GM12878 (cell line): Measurements from ENCODE around the gene SP1. TPM values are rescaled to one million over a fixed set of nuclear protein-coding genes. Genes with fewer than 3 reads are reported as not detected.

Source experiments
- BRCA1 ChIP-seq: IDR thresholded peaks from 2 replicates; pipeline ENCODE4 v1.6.1; 2011; ENCODE audit warnings: low read depth, low read length, improper control_type of control experiment
- CHD2 ChIP-seq: IDR thresholded peaks from 2 replicates; pipeline ENCODE4 v1.6.1; 2011; ENCODE audit warnings: low read depth, low read length, improper control_type of control experiment, borderline replicate concordance
- E2F8 ChIP-seq: fragments of 450-650 bp; IDR thresholded peaks from 2 replicates; pipeline ENCODE4 v1.6.1; 2018; ENCODE audit warnings: mild to moderate bottlenecking, low read depth, moderate library complexity; ENCODE audit not compliant: partially characterized antibody
- FOS ChIP-seq: IDR thresholded peaks from 3 replicates; pipeline ENCODE4 v1.6.1; 2011; ENCODE audit warnings: borderline replicate concordance; ENCODE audit not compliant: insufficient read length; ENCODE audit errors: extremely low read depth
- IKZF2 ChIP-seq, 2 experiments: fragments of 450-650 bp; IDR thresholded peaks; 2 replicates each; pipeline ENCODE4 v1.6.1; 2017; ENCODE audit warnings: mild to moderate bottlenecking in 2 of 2, moderate library complexity in 2 of 2
- KLF5 ChIP-seq: fragments of 450-650 bp; IDR thresholded peaks from 2 replicates; pipeline ENCODE4 v1.6.1; 2014; ENCODE audit warnings: mild to moderate bottlenecking; ENCODE audit not compliant: partially characterized antibody
- NFXL1 ChIP-seq: fragments of 450-650 bp; IDR thresholded peaks from 2 replicates; pipeline ENCODE4 v1.6.1; 2017; ENCODE audit warnings: antibody characterized with exemption, mild to moderate bottlenecking, borderline replicate concordance
- NFYA ChIP-seq: IDR thresholded peaks from 2 replicates; pipeline ENCODE4 v1.6.1; 2011; ENCODE audit warnings: low read depth, mild to moderate bottlenecking, low read length, improper control_type of control experiment, borderline replicate concordance
- NKRF ChIP-seq: fragments of 450-650 bp; conservative IDR thresholded peaks from 2 replicates; pipeline ENCODE4 v1.6.1; 2017; ENCODE audit warnings: mild to moderate bottlenecking, moderate library complexity
- PAX5 ChIP-seq: IDR thresholded peaks from 2 replicates; pipeline ENCODE4 v1.6.1; 2011; ENCODE audit warnings: low read depth, low read length, borderline replicate concordance
- PAX8 ChIP-seq: fragments of 450-650 bp; IDR thresholded peaks from 2 replicates; pipeline ENCODE4 v1.6.1; 2017; ENCODE audit warnings: mild to moderate bottlenecking, moderate library complexity
- PML ChIP-seq: IDR thresholded peaks from 2 replicates; pipeline ENCODE4 v1.6.1; 2012; ENCODE audit warnings: low read length, inconsistent platforms
- POLR2A ChIP-seq: IDR thresholded peaks from 2 replicates; pipeline ENCODE4 v1.6.1; 2011; ENCODE audit warnings: low read depth, mild to moderate bottlenecking, low read length
- POLR2AphosphoS5 ChIP-seq: IDR thresholded peaks from 2 replicates; pipeline ENCODE4 v1.6.1; 2011; ENCODE audit warnings: mild to moderate bottlenecking, low read length, inconsistent platforms
- RAD21 ChIP-seq: IDR thresholded peaks from 2 replicates; pipeline ENCODE4 v1.6.1; 2011; ENCODE audit warnings: mild to moderate bottlenecking, low read depth, low read length, moderate library complexity; ENCODE audit not compliant: insufficient read depth
- SKIL ChIP-seq: fragments of 450-650 bp; IDR thresholded peaks from 2 replicates; pipeline ENCODE4 v1.6.1; 2017; ENCODE audit warnings: mild to moderate bottlenecking, low read depth, inconsistent platforms; ENCODE audit not compliant: poor library complexity, severe bottlenecking
- SMAD1 ChIP-seq: fragments of 450-650 bp; IDR thresholded peaks from 2 replicates; pipeline ENCODE4 v1.6.1; 2018; ENCODE audit warnings: mild to moderate bottlenecking, low read depth; ENCODE audit not compliant: partially characterized antibody
- SMAD5 ChIP-seq: IDR thresholded peaks from 2 replicates; pipeline ENCODE4 v1.6.1; 2016; ENCODE audit warnings: antibody characterized with exemption, low read depth
- SRF ChIP-seq, 2 experiments: IDR thresholded peaks; 2 replicates each; pipeline ENCODE4 v1.6.1; 2011; ENCODE audit warnings: low read depth in 2 of 2, low read length in 2 of 2, mild to moderate bottlenecking in 1 of 2, moderate library complexity in 1 of 2
- STAT1 ChIP-seq: fragments of 450-650 bp; conservative IDR thresholded peaks from 2 replicates; pipeline ENCODE4 v1.6.1; 2014; ENCODE audit warnings: antibody characterized with exemption, mild to moderate bottlenecking
- WRNIP1 ChIP-seq: IDR thresholded peaks from 2 replicates; pipeline ENCODE4 v1.6.1; 2011; ENCODE audit warnings: low read depth, low read length, improper control_type of control experiment, borderline replicate concordance
- ZNF24 ChIP-seq: fragments of 450-650 bp; IDR thresholded peaks from 2 replicates; pipeline ENCODE4 v1.6.1; 2017; ENCODE audit warnings: antibody characterized with exemption, mild to moderate bottlenecking
- ZSCAN29 ChIP-seq: fragments of 450-650 bp; IDR thresholded peaks from 2 replicates; pipeline ENCODE4 v1.6.1; 2017; ENCODE audit warnings: mild to moderate bottlenecking, moderate library complexity
- polyA plus RNA-seq, 11 experiments: library from polyadenylated mRNA; depleted of rRNA in 4 of 11; unstranded in 6 of 11; stranded (reverse) in 5 of 11; fragments of >200 nt; fragmentation: Nextera tagmentation in 4 of 11; fragmentation: Illumina TruSeq in 1 of 11; extraction: Ambion mirVana in 4 of 11; extraction: Trizol in 1 of 11; gene quantifications; 1 replicate in 1 of 11; 2 replicates in 10 of 11; pipeline versions ENCODE4 v1.2.1 to v1.2.3, GENCODE V29; 2011 to 2016; ENCODE audit warnings: inconsistent platforms in 2 of 11, missing spikeins in 2 of 11, low read depth in 1 of 11
- total RNA-seq, 4 experiments: library from RNA; depleted of rRNA in 3 of 4; stranded (reverse); fragments of >200 nt in 3 of 4; fragmentation: Illumina TruSeq in 1 of 4; extraction: Trizol in 1 of 4; gene quantifications; 2 replicates each; pipeline versions ENCODE4 v1.2.1 to v1.2.3, GENCODE V29; 2013 to 2021

SP1 gene
- total and polyA plus RNA-seq, 10 of the 15 experiments (the other 5 are each of a cell fraction or from before 2014, with no cell fraction given): 3.3 to 52.0 (median 25.2) TPM

GRCh38 chr12:53379389-53380103 lies 430 bp upstream of the SP1 start (continued):
- TF ChIP-seq SKIL (peak; percentile 100), NKRF (no peak), POLR2A (peak; percentile 97), FOS (peak; percentile 96), POLR2AphosphoS5 (peak; percentile 99), BRCA1 (peak; percentile 27; the same call in 1 of the 2 replicates), PML (no peak), KLF5 (peak; percentile 98), SRF (IDR thresholded peaks at IDR 0.05; ENCODE audit: low read depth in 2 of 2, low read length in 2 of 2) (0 out of 4 replicates have a peak, but pooled peaks of 1 of the 2 experiments have one; percentile 20), NFXL1 (no peak), CHD2 (peak; percentile 98), NFYA (peak; percentile 78), RAD21 (no peak), IKZF2 (IDR thresholded peaks at IDR 0.05) (peak; percentile 86 to 96; a peak in 3 of 4 replicates), PAX8 (no peak), ZNF24 (no peak), STAT1 (no peak), WRNIP1 (no peak; the same call in 1 of the 2 replicates), PAX5 (0 out of 2 replicates have a peak, but pooled peaks have one; percentile 4), ZSCAN29 (no peak), SMAD1 (peak; percentile 20), SMAD5 (peak; percentile 79; the same call in 1 of the 2 replicates), E2F8 (peak; percentile 67)
